ENCODE measurements around the gene GLS2.

GRCh38 chr12:56518570-56518969 is 30.6 kb upstream of the GLS2 start:
- TF ChIP-seq EZH2 (IDR thresholded peaks at IDR 0.05; ENCODE audit: low read length), result no peak
- no peak for TF ChIP-seq CTCF (optimal IDR thresholded peaks at IDR 0.05 in 1 of 3, IDR thresholded peaks at IDR 0.05 in 1 of 3, conservative IDR thresholded peaks at IDR 0.05 in 1 of 3; ENCODE audit: extremely low read depth in 1 of 3, insufficient read depth in 2 of 3, low read length in 3 of 3)

All from keratinocyte (primary cell).